Progenitor cell of endocrine pancreas (in vitro differentiated cells): ENCODE measurements around the gene TM9SF2. TPM values are rescaled to one million over a fixed set of nuclear protein-coding genes. Genes with fewer than 3 reads are reported as not detected.

Experiments
- DNase-seq: peaks from one replicate; pipeline ENCODE4 v3.0.0; 2021; ENCODE audit warnings: low spot score; ENCODE audit not compliant: unreplicated experiment
- H3K27ac Mint-ChIP-seq: 2 replicates; pipeline ENCODE4 v1.8.0; 2021; ENCODE audit warnings: mild to moderate bottlenecking, moderate library complexity, mixed read lengths
- H3K27me3 Mint-ChIP-seq: 2 replicates; pipeline ENCODE4 v1.8.0; 2021; ENCODE audit warnings: mixed read lengths
- H3K36me3 Mint-ChIP-seq: 2 replicates; pipeline ENCODE4 v1.8.0; 2022; ENCODE audit warnings: mixed read lengths; ENCODE audit not compliant: insufficient read depth
- H3K4me1 Mint-ChIP-seq: 2 replicates; pipeline ENCODE4 v1.8.0; 2021; ENCODE audit warnings: low read depth, mixed read lengths
- H3K4me3 Mint-ChIP-seq: 2 replicates; pipeline ENCODE4 v1.8.0; 2021; ENCODE audit warnings: low read depth, mild to moderate bottlenecking, moderate library complexity, mixed read lengths
- H3K9me3 Mint-ChIP-seq: 2 replicates; pipeline ENCODE4 v1.8.0; 2021; ENCODE audit warnings: low read depth, mixed read lengths
- CTCF ChIP-seq: fragments of 200-600 bp; sonication (generic); IDR thresholded peaks from one replicate; pipeline ENCODE4 v1.5.0; 2021; ENCODE audit warnings: antibody characterized with exemption, mild to moderate bottlenecking; ENCODE audit not compliant: unreplicated experiment
- total RNA-seq: library from RNA; stranded (reverse); gene quantifications from 2 replicates; pipeline ENCODE4 v1.2.1, GENCODE V29; 2021

The TM9SF2 gene
- total RNA-seq, 1 donor from 2014 or later, result 109 TPM

GRCh38 chr13:99601535-99601934 is 100.3 kb downstream of the TM9SF2 start:
- H3K4me1 Mint-ChIP-seq, result peaks cover 7% of the 10 kb centered on the region
- no peaks in the 10 kb centered on the region for H3K36me3 Mint-ChIP-seq
- H3K4me3 Mint-ChIP-seq, result no peak overlapping the region
- no peak for DNase-seq
- peaks cover 31% of the 10 kb centered on the region for H3K27me3 Mint-ChIP-seq
- H3K9me3 Mint-ChIP-seq, result no peaks in the 10 kb centered on the region
- no peak for TF ChIP-seq CTCF
- no peak overlapping the region for H3K27ac Mint-ChIP-seq

GRCh38 chr13:99604636-99605035 is 103.4 kb downstream of the TM9SF2 start:
- no peak for TF ChIP-seq CTCF
- H3K27ac Mint-ChIP-seq, result no peak overlapping the region
- peaks cover 3% of the 10 kb centered on the region for H3K36me3 Mint-ChIP-seq
- DNase-seq, result no peak
- H3K4me3 Mint-ChIP-seq, result no peak overlapping the region
- H3K4me1 Mint-ChIP-seq, result peaks cover 7% of the 10 kb centered on the region
- H3K27me3 Mint-ChIP-seq, result peaks cover 31% of the 10 kb centered on the region
- peaks cover 4% of the 10 kb centered on the region for H3K9me3 Mint-ChIP-seq

GRCh38 chr13:99605420-99606323 is 104.4 kb downstream of the TM9SF2 start:
- Mint-ChIP-seq H3K4me1 (peaks cover 7% of the 10 kb centered on the region), H3K27ac (peak overlapping the region; percentile 88), H3K36me3 (peaks cover 3% of the 10 kb centered on the region), H3K4me3 (peak overlapping the region; percentile 80), H3K9me3 (peaks cover 4% of the 10 kb centered on the region), H3K27me3 (peaks cover 28% of the 10 kb centered on the region)
- TF ChIP-seq CTCF, result peak; percentile 30
- DNase-seq, result peak; percentile 19

- Mint-ChIP-seq H3K4me3 (peak within 1 kb of the TSS; percentile 80), H3K4me1 (peaks cover 10% of the 10 kb centered on the region), H3K27me3 (peaks cover 21% of the 10 kb centered on the region), H3K9me3 (peaks cover 4% of the 10 kb centered on the region), H3K27ac (peak within 1 kb of the TSS; percentile 88), H3K36me3 (peaks cover 3% of the 10 kb centered on the region)
- DNase-seq, result peak; percentile 83
- no peak for TF ChIP-seq CTCF
Observed at GRCh38 chr13:99606324-99607066, 105.2 kb downstream of the TM9SF2 start, which contains the start of gene CLYBL. TSS of gene CLYBL (plus strand) at chr13:99606690.

GRCh38 chr13:99608345-99608744 is 107.1 kb downstream of the TM9SF2 start:
- Mint-ChIP-seq H3K9me3 (peaks cover 4% of the 10 kb centered on the region), H3K36me3 (peaks cover 3% of the 10 kb centered on the region), H3K27me3 (peaks cover 11% of the 10 kb centered on the region), H3K27ac (no peak overlapping the region), H3K4me1 (peaks cover 10% of the 10 kb centered on the region), H3K4me3 (peak overlapping the region; percentile 61)
- DNase-seq, result no peak
- TF ChIP-seq CTCF, result no peak
